ENCODE results near the gene GALNT6. TPM values are rescaled to one million over a fixed set of nuclear protein-coding genes. Genes with fewer than 3 reads are reported as not detected.
"Not testable (repeated sequence)": the region's sequence is repeated elsewhere in the genome, so short reads cannot be mapped to it uniquely, and the experiment has no call there.

Gene GALNT6
- total RNA-seq, 2 donors from 2014 or later: 24.7 to 27.1 TPM

GRCh38 chr12:51321882-51322281, 69.3 kb downstream of the GALNT6 start:
- Histone ChIP-seq H3K4me3 (no peak overlapping the region), H3K36me3 (no peaks in the 10 kb centered on the region), H3K27ac (no peak overlapping the region), H3K9ac (ENCODE audit: low read depth in 2 of 2, low read length in 2 of 2) (no peak overlapping the region), H3K4me1 (no peaks in the 10 kb centered on the region), H3K9me3 (no peaks in the 10 kb centered on the region), H3K27me3 (no peaks in the 10 kb centered on the region)
- DNase-seq: no peak
- TF ChIP-seq, protein P1, sequence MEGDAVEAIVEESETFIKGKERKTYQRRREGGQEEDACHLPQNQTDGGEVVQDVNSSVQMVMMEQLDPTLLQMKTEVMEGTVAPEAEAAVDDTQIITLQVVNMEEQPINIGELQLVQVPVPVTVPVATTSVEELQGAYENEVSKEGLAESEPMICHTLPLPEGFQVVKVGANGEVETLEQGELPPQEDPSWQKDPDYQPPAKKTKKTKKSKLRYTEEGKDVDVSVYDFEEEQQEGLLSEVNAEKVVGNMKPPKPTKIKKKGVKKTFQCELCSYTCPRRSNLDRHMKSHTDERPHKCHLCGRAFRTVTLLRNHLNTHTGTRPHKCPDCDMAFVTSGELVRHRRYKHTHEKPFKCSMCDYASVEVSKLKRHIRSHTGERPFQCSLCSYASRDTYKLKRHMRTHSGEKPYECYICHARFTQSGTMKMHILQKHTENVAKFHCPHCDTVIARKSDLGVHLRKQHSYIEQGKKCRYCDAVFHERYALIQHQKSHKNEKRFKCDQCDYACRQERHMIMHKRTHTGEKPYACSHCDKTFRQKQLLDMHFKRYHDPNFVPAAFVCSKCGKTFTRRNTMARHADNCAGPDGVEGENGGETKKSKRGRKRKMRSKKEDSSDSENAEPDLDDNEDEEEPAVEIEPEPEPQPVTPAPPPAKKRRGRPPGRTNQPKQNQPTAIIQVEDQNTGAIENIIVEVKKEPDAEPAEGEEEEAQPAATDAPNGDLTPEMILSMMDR (IDR thresholded peaks at IDR 0.05): no peak
- intact Hi-C loops (cut with DNase I): no loop called here

DNA sequence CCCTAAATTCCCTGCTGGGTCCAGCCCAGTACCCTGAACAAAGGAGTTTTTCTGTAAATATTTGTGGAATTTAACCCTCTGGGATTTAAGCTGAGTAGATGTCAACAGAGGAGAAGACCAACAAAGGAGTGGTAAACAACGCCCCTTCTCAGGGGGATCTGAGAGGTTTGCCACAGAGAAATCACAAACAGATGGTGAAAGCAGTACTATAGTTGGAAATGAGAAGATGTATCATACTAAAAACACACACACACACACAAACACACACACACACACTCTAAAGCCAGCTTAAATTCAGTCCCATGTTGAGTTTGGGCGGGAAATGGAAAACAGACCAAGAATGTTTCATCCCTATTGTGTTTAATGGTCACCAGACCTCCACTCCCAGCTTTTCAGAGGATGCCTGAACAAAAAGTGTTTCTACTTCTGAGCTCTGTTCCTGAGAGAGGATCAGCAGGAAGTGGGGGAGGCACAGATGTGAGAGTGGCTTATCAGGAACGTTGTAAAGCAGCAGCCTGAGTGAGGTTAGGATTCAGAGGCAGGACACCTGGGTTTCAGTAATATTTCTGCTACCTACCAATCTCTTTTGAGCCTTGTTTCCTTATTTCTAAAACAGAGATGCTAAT, 70.4 kb downstream of the GALNT6 start:
- intact Hi-C loops (cut with DNase I): no loop called here
- Histone ChIP-seq H3K4me1 (no peaks in the 10 kb centered on the region), H3K27ac (no peak overlapping the region), H3K27me3 (no peaks in the 10 kb centered on the region), H3K36me3 (no peaks in the 10 kb centered on the region), H3K9ac (ENCODE audit: low read depth in 2 of 2, low read length in 2 of 2) (peak overlapping the region in 1 of 2 donors; percentile 34), H3K4me3 (no peak overlapping the region), H3K9me3 (no peaks in the 10 kb centered on the region)
- TF ChIP-seq, protein P1 (IDR thresholded peaks at IDR 0.05): no peak
- no peak for DNase-seq

- intact Hi-C loops (cut with DNase I): no loop called here
- no peaks in the 10 kb centered on the region for H3K4me1 ChIP-seq
- no peaks in the 10 kb centered on the region for H3K27me3 ChIP-seq
- H3K9me3 ChIP-seq: no peaks in the 10 kb centered on the region
- DNase-seq: no peak
- H3K9ac ChIP-seq (ENCODE audit: low read depth in 2 of 2, low read length in 2 of 2): no peak overlapping the region
- H3K4me3 ChIP-seq: no peak overlapping the region
- TF ChIP-seq, protein P1 (IDR thresholded peaks at IDR 0.05): no peak
- H3K36me3 ChIP-seq: no peaks in the 10 kb centered on the region
- H3K27ac ChIP-seq: no peak overlapping the region
Observed at GRCh38 chr12:51320311-51320694, 70.9 kb downstream of the GALNT6 start.

GRCh38 chr12:51318846-51319599, 72.2 kb downstream of the GALNT6 start:
- no peaks in the 10 kb centered on the region for H3K4me1 ChIP-seq
- peak overlapping the region; percentile 43 for H3K27ac ChIP-seq
- H3K9ac ChIP-seq (ENCODE audit: low read depth in 2 of 2, low read length in 2 of 2): peak overlapping the region in 1 of 2 donors; percentile 26
- intact Hi-C loops (cut with DNase I): no loop called here
- H3K9me3 ChIP-seq: no peaks in the 10 kb centered on the region
- TF ChIP-seq, protein P1 (IDR thresholded peaks at IDR 0.05): no peak
- H3K27me3 ChIP-seq: no peaks in the 10 kb centered on the region
- DNase-seq: peak; percentile 63
- H3K36me3 ChIP-seq: no peaks in the 10 kb centered on the region
- no peak overlapping the region for H3K4me3 ChIP-seq

DNA sequence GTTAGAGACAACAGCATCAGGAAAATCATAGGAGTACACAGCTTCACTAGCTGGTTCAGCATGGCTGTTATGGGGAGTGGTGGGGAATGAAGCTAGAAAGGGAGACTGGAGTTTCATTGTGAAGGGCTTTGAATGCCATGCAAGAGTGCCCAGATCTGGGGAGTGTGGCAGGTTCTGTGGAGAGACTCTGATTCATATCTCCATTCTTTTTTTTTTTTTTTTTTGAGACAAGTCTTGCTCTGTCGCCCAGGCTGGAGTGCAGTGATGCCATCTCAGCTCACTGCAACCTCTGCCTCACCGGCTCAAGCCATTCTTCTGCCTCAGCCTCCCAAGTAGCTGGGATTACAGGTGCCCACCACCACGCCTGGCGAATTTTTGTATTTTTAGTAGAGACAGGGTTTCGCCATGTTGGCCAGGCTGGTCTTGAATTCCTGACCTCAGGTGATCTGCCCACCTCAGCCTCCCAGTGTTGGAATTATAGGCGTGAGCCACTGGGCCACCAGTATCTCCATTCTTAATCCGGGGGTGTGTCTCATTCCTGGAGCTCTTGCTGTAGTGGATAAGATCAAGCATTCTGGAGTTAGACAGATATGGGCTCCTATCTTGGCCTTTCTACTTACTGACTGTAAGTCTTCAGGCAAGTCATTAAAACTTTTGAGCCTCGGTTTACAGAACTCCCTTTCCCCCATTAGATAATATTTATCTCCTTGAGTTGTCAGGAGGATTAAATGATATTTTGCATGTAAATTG, 73.0 kb downstream of the GALNT6 start:
- DNase-seq; H3K27me3 ChIP-seq; H3K4me3 ChIP-seq; H3K4me1 ChIP-seq; H3K27ac ChIP-seq; intact Hi-C loops (cut with DNase I); H3K36me3 ChIP-seq; H3K9me3 ChIP-seq: not testable (repeated sequence)
- peak overlapping the region in 1 of 2 donors; percentile 26 for H3K9ac ChIP-seq (ENCODE audit: low read depth in 2 of 2, low read length in 2 of 2)

Measured in colonic mucosa (tissue), 4 donors.